GM18867 (cell line): ENCODE results near the gene TRNAU1AP.
"Not testable (repeated sequence)": the region's sequence is repeated elsewhere in the genome, so short reads cannot be mapped to it uniquely, and the experiment has no call there.

Source experiments
- ATAC-seq: cut with Tn5 transposase; IDR thresholded peaks from one replicate; pipeline ENCODE4 v1.9.1; 2021; ENCODE audit warnings: mild to moderate bottlenecking, moderate library complexity; ENCODE audit not compliant: unreplicated experiment

Gene TRNAU1AP

DNA sequence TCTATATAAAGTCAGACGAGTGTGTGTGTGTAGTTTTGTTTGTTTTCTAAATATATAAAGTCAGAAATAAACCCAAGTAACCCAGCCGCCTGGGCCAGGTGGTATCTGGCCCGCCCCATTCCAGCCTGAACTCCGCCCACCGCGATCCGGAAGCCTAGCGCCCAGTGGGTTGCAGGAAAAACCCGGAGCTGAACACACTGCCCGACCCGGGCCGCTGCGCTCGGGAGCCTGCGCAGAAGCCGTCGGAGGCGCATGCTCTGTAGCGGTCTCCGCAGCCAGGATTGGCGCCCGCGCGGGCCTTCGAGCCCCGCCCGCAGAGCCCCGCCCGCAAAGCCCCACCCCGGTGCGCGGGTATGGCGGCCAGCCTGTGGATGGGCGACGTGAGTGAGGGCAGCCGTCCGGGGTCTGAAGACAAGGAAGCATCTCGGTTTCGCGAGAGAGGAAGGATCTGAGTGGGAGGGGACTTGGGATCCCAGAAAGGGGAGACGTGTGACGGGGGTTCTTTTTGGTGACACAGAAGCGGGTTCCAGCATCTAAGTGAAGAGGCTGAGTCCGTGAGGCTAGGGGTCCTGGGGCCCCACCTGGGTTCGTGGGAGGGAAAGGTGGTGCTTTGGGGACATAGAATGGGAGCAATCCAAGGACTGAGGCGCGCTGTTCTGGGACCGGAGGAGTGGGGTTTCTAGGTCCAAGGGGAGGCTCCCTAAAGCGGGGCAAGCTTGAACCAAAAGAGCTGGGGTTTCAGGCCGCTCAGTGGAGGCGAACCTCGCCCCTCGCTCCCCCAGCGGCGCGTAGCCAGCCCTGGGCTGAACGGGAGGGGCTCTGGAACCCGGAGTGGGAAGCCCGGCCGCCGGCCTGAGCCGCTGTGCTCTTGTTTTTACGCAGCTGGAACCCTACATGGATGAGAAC, at the start of gene TRNAU1AP:
Gene TRNAU1AP, plus strand, starts transcription at position 328 of the 906 bp plus-strand sequence. Its CDS starts 26 bp downstream, at position 354.
- peak; percentile 92 for ATAC-seq

GRCh38 chr1:28503117-28503516, 49.8 kb upstream of the TRNAU1AP start:
- no peak for ATAC-seq

GRCh38 chr1:28505406-28506187, 47.3 kb upstream of the TRNAU1AP start, which contains the start of gene RCC1:
TSS of gene RCC1 (plus strand) at chr1:28506043. CDS start at chr1:28529867, 23,824 bp downstream.
- ATAC-seq = peak; percentile 78

GRCh38 chr1:28506907-28507246, 46.0 kb upstream of the TRNAU1AP start:
- ATAC-seq = no peak

DNA sequence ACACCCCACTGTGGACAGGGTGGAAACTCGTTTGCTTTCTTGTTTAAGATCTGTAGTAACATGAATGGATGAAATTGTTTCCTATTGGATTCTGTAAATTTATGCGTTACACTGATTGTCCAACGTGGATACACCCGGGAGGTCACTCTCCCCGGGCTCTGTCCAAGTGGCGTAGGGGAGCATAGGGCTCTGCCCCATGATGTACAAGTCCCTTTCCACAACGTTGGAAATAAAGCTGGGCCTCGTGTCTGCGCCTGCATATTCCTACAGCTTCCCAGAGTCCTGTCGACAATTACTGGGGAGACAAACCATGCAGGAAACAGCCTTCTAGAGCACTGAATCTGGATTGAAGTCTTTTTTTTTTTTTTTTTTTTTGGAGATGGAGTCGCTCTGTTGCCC, 45.6 kb upstream of the TRNAU1AP start:
- ATAC-seq = no peak

DNA sequence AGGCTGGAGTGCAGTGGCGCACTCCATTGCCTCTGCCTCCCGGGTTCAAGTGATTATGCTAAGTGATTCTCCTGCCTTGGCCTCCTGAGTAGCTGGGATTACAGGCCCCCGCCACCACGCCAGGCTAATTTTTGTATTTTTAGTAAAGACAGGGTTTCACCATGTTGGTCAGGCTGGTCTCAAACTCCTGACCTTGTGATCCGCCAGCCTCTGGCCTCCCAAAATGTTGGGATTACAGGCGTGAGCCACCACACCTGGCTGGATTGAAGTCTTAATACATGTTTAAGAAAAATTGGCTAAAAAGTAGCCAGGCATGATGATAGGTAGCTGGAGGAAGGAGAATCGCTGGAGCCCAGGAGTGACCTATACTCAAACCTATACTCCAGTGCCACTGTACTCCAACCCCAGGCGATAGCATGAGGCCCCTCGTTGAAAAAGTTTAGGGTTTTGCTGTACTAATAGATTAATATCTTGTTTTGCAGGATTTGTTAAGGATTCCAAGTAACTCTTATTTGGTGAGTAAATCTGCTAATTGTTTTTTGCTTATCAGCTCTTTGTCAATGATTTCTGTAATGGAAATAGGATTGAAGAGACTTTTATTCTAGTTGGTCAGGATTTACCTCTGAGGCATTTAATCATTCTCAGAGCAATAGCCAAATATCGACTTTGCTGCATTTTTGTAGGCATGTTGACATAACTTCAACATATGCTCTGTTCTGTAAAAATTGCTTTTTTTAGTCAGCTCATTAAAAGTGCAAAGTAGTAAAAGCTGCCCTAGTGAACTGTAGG, 45.0 kb upstream of the TRNAU1AP start:
- ATAC-seq = no peak

GRCh38 chr1:28508435-28508754, 44.5 kb upstream of the TRNAU1AP start:
- ATAC-seq = no peak

GRCh38 chr1:28509705-28510272, 43.1 kb upstream of the TRNAU1AP start:
- no peak for ATAC-seq

GRCh38 chr1:28510273-28510969, 42.5 kb upstream of the TRNAU1AP start:
- no peak for ATAC-seq

DNA sequence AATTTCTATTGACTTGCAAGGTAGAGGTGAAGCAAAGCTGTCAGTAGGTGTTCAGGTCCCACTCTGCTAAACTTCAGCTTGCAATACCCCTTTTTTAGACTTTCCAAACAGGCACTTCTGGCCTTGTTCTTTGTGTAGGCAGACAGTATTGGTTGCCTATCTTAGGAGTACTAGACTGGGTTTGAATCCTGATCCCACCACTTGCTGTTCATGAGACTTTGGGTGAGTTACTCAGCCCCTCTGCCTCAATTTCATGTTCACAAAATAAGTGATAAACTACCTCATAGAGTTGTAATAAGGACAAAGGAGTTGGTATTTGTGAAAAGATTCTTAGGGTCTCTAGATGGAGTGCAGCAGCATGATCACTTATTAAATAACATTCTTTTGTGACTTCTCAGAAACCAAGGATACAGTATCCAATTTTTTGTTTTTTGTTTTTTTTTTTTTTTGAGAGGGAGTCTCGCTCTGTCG, 41.9 kb upstream of the TRNAU1AP start:
- ATAC-seq = no peak

DNA sequence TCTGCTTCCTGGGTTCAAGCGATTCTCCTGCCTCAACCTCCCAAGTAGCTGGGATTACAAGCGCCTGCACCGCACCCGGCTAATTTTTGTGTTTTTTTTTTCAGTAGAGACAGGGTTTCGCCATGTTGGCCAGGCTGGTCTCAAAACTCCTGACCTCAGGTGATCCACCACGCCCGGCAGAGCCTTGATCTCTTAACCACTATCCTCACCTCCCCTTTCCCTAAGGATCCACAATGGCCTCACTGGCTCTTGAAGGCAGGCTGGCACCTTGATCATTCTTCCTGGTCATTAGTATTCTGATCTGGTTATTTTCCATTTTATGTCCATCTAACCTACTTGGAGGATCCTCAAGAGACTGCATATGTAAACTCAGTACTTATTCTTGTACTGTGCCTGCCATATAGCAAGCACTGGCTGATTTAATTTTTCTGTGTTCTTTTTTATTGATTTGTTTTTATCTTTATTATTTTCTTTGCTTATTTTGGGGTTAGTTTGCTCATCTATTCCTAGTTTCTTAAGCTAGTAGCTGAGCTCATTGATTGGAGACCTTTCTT, 40.8 kb upstream of the TRNAU1AP start:
- no peak for ATAC-seq

DNA sequence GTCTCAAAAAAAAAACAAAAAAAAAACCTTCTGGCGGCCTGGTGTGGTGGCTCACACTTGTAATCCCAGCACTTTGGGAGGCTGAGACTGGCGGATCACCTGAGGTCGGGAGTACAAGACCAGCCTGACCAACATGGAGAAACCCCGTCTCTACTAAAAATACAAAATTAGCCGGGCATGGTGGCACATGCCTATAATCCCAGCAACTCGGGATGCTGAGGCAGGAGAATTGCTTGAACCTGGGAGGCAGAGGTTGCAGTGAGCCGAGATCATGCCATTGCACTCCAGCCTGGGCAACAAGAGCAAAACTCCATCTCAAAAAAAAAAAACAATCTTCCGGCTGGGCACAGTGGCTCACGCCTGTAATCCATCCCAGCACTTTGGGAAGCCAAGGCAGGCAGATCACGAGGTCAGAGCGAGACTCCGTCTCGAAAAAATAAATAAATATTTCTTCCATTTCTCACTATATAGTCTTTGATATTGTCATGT, 38.4 kb upstream of the TRNAU1AP start:
- ATAC-seq = not testable (repeated sequence)

- no peak for ATAC-seq
These were observed 36.3 kb upstream of the TRNAU1AP start for GRCh38 chr1:28516518-28516956.

GRCh38 chr1:28517649-28517999, 35.3 kb upstream of the TRNAU1AP start:
- peak; percentile 1 for ATAC-seq

DNA sequence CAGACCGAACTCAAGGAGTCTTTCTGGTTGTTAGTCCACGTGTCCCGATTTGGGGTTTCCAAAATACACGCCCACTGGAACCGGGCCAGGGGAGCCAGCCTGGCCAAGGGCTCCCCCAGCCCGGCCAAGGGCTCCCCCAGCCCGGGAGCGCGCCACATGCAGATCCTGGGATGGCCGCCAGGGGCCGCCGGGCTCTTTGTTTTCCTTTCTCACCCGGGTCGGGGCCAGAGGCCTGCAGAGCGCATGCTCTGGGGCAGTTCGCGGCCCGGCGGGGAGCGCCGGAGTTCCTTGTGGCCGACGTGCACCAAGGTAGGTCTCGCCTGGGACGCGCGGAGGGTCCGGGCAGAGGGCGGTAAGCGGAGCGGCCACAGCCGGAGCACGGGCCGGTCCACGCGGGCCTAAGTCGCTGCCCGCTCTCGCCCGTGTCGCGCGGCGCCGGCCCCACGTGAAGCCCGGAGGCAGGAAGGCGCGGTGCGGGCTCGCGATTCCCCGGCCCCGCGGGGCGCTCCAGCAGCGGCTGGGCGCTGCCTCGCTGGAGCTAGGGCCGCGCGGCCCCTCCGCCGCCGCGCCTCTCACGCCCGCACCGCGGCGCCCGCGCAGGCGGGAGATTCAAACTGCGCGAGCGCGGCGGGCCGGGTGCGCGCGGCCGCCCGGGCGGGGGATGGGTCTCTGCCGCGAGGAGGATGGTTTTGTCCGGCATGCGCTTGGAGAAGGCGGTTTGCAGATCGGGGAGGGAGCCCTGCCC, 34.7 kb upstream of the TRNAU1AP start:
- peak; percentile 74 for ATAC-seq

- peak; percentile 23 for ATAC-seq
These were observed 34.0 kb upstream of the TRNAU1AP start for GRCh38 chr1:28518745-28519341.

DNA sequence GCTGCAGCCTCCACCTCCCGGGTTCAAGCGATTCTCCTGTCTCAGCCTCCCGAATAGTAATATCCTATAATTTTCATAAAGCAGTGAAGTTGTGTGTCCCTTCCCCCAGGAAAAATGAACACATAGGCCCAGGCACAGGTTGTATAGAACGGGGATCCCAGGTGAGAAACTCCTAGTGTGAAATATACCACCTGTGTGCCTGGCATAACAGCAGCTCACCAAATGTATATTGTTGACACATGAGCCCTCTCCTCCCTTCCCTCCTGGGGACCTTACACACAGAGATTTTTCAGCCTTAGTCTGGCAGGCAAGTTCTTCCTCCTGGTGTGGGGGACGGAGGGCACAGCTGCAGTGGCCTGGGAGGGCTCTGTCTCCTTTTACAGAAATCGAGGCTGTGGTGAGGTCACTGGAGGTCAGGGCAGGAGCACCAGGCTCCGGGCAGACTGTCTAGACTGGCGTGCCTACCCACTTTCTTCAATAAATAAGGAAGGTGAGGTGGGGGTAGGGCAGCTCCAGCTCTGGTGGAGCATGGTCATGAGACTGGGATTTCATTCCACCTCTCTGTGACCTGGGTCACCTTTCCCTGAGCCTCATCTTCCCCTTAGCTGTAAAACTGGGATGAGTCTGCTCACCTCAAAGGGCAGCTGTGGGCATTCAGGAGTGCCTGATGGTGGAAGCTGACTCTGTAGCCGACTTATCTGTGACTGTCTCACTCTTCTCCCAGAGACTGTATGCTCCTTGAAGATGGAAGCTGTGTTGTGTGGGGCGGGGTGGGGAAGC, 32.7 kb upstream of the TRNAU1AP start:
- ATAC-seq = no peak

- not testable (repeated sequence) for ATAC-seq
These were observed 32.1 kb upstream of the TRNAU1AP start for GRCh38 chr1:28520796-28521195.
